MM.1S (cell line): Measurements from ENCODE around the gene PRXL2C.

Source experiments
- DNase-seq: peaks from one replicate; pipeline ENCODE4 v3.0.0-alpha.2; 2015
- H2AFZ ChIP-seq: fragments of 300-600 bp; sonication (generic); 2 replicates; pipeline ENCODE4 v1.6.0; 2016; ENCODE audit warnings: antibody characterized with exemption, low read length
- H3F3A ChIP-seq: fragments of 300-600 bp; sonication (generic); 2 replicates; pipeline ENCODE4 v1.6.1; 2016; ENCODE audit warnings: mild to moderate bottlenecking, antibody characterized with exemption, low read length, moderate library complexity, mixed read lengths; ENCODE audit not compliant: insufficient read depth
- H3K27ac ChIP-seq: fragments of 300-600 bp; sonication (generic); 2 replicates; pipeline ENCODE4 v1.5.1; 2016; ENCODE audit warnings: mild to moderate bottlenecking, low read length
- H3K27me3 ChIP-seq: fragments of 300-600 bp; sonication (generic); replicated peaks from 2 replicates; pipeline ENCODE4 v1.6.0; 2016; ENCODE audit warnings: low read length; ENCODE audit not compliant: insufficient read depth
- H3K36me3 ChIP-seq: fragments of 300-600 bp; sonication (generic); replicated peaks from 2 replicates; pipeline ENCODE4 v1.6.1; 2016; ENCODE audit warnings: mild to moderate bottlenecking, low read length, mixed read lengths; ENCODE audit not compliant: insufficient read depth
- H3K4me1 ChIP-seq: fragments of 300-600 bp; sonication (generic); 2 replicates; pipeline ENCODE4 v1.6.1; 2016; ENCODE audit warnings: low read length, mixed read lengths
- H3K4me2 ChIP-seq: fragments of 300-600 bp; sonication (generic); 2 replicates; pipeline ENCODE4 v1.6.0; 2016; ENCODE audit warnings: low read depth, low read length
- H3K4me3 ChIP-seq: fragments of 300-600 bp; sonication (generic); 2 replicates; pipeline ENCODE4 v1.5.1; 2016; ENCODE audit warnings: low read length, mixed read lengths
- H3K79me2 ChIP-seq: fragments of 300-600 bp; sonication (generic); 2 replicates; pipeline ENCODE4 v1.6.1; 2016; ENCODE audit warnings: mixed run types, low read length, mixed read lengths
- H3K9ac ChIP-seq: fragments of 300-600 bp; sonication (generic); 2 replicates; pipeline ENCODE4 v1.6.1; 2016; ENCODE audit warnings: low read length, mixed read lengths
- H3K9me2 ChIP-seq: fragments of 300-600 bp; sonication (generic); replicated peaks from 2 replicates; pipeline ENCODE4 v1.6.1; 2016; ENCODE audit warnings: mild to moderate bottlenecking, low read length, mixed read lengths; ENCODE audit not compliant: insufficient read depth
- H3K9me3 ChIP-seq: fragments of 300-600 bp; sonication (generic); replicated peaks from 2 replicates; pipeline ENCODE4 v1.6.1; 2016; ENCODE audit warnings: mild to moderate bottlenecking, low read length, mixed read lengths; ENCODE audit not compliant: insufficient read depth
- H4K20me1 ChIP-seq: fragments of 300-600 bp; sonication (generic); 2 replicates; pipeline ENCODE4 v1.6.1; 2016; ENCODE audit warnings: mild to moderate bottlenecking, low read length, moderate library complexity, mixed read lengths; ENCODE audit not compliant: insufficient read depth
- EZH2 ChIP-seq: fragments of 300-600 bp; sonication (generic); optimal IDR thresholded peaks from 2 replicates; pipeline ENCODE3; 2017; ENCODE audit warnings: low read depth, mild to moderate bottlenecking, antibody characterized with exemption, low read length, mixed read lengths
- EZH2phosphoT487 ChIP-seq: fragments of 300-600 bp; sonication (generic); IDR thresholded peaks from 2 replicates; pipeline ENCODE4 v1.6.1; 2018; ENCODE audit warnings: antibody characterized with exemption, low read length
- TF ChIP-seq, protein P1 (sequence below): fragments of 300-600 bp; sonication (generic); IDR thresholded peaks from 2 replicates; pipeline ENCODE4 v1.5.1; 2016; ENCODE audit warnings: antibody characterized with exemption, low read length, mixed read lengths

Gene PRXL2C

DNA sequence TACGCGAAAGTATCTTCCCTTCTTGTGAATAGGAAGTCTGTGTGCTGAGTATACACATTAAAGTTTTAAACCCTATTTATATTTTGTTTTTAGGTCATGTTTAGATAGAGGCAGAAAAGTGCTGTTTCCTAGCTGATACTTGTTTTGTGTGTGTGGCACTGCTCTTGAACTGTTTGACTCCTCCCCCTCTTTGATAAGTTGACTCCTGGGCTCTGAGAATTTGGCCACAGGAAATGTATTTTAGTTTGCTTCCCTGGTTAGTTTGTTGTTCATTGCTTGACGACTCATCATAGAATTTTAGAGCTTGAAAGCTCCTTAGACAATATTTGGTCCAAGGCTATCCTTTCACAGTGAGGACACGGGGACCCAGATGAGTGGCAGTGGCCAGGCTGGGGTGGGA, 33.5 kb downstream of the PRXL2C start:
- Histone ChIP-seq H3K4me2 (no peak overlapping the region), H4K20me1 (no peaks in the 10 kb centered on the region), H3F3A (no peaks in the 10 kb centered on the region), H3K9me2 (no peaks in the 10 kb centered on the region), H3K9me3 (no peaks in the 10 kb centered on the region), H3K4me1 (no peaks in the 10 kb centered on the region), H3K36me3 (no peaks in the 10 kb centered on the region), H3K27ac (no peak overlapping the region), H3K4me3 (no peak overlapping the region), H2AFZ (no peak overlapping the region), H3K9ac (no peak overlapping the region), H3K79me2 (no peaks in the 10 kb centered on the region), H3K27me3 (no peaks in the 10 kb centered on the region)
- DNase-seq = no peak
- no peak for TF ChIP-seq EZH2
- TF ChIP-seq, protein P1, sequence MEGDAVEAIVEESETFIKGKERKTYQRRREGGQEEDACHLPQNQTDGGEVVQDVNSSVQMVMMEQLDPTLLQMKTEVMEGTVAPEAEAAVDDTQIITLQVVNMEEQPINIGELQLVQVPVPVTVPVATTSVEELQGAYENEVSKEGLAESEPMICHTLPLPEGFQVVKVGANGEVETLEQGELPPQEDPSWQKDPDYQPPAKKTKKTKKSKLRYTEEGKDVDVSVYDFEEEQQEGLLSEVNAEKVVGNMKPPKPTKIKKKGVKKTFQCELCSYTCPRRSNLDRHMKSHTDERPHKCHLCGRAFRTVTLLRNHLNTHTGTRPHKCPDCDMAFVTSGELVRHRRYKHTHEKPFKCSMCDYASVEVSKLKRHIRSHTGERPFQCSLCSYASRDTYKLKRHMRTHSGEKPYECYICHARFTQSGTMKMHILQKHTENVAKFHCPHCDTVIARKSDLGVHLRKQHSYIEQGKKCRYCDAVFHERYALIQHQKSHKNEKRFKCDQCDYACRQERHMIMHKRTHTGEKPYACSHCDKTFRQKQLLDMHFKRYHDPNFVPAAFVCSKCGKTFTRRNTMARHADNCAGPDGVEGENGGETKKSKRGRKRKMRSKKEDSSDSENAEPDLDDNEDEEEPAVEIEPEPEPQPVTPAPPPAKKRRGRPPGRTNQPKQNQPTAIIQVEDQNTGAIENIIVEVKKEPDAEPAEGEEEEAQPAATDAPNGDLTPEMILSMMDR = no peak
- no peak for TF ChIP-seq EZH2phosphoT487

DNA sequence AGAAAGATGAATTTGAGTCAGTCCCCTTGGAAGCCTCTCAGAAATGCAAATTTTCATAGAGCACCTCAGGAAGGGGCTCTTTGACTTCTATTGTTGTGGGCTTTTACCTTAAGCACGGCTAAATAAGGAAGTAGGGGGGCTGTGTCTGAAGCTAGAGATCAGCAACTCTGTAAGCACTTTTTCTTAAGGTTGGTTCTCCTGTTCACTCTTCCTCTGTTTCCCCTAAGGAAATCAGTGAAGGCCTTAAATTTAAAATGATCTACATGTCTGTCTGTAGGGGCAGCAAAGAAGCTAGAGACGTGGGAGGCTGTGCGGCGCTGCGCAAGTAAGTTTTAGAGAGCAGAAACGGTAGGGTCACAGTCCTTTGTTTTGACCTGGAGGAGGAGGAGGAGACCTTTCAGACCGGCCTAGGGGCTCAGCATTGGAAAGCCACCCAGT, 34.3 kb downstream of the PRXL2C start:
- H3K27ac ChIP-seq = no peak overlapping the region

DNA sequence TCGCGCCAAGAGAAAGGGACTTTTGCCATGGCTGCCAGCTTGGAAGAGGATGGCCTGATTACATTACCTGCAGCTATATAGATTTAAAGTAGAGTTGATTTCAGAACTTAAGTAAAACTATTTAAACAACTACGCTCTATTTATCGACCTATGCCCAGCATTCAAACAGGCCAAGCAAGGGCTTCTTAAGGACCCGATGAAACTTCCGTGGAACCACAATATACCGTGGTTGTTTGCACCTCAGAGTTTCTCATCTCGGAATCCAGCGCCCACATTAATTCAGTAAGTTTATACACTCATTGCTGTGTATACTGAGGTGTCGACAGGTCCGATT, 35.0 kb downstream of the PRXL2C start:
- Histone ChIP-seq H3K9me2 (no peaks in the 10 kb centered on the region), H3K4me3 (peak overlapping the region; percentile 55; the same call in 1 of the 2 replicates), H3F3A (no peaks in the 10 kb centered on the region), H3K4me2 (peak overlapping the region; percentile 49; the same call in 1 of the 2 replicates), H3K27me3 (no peaks in the 10 kb centered on the region), H3K9me3 (no peaks in the 10 kb centered on the region), H2AFZ (peak overlapping the region; percentile 74), H3K9ac (no peak overlapping the region), H3K79me2 (no peaks in the 10 kb centered on the region), H4K20me1 (no peaks in the 10 kb centered on the region), H3K4me1 (no peaks in the 10 kb centered on the region), H3K27ac (no peak overlapping the region), H3K36me3 (no peaks in the 10 kb centered on the region)
- TF ChIP-seq, protein P1 = no peak
- no peak for TF ChIP-seq EZH2phosphoT487
- no peak for TF ChIP-seq EZH2
- no peak for DNase-seq

More for the DNA sequence above, 34.3 kb downstream of the PRXL2C start:
- no peaks in the 10 kb centered on the region for H4K20me1 ChIP-seq
- no peaks in the 10 kb centered on the region for H3K36me3 ChIP-seq
- no peak for TF ChIP-seq EZH2phosphoT487
- H3K4me2 ChIP-seq = no peak overlapping the region
- H3K4me1 ChIP-seq = no peaks in the 10 kb centered on the region
- H2AFZ ChIP-seq = no peak overlapping the region
- no peaks in the 10 kb centered on the region for H3K79me2 ChIP-seq
- no peaks in the 10 kb centered on the region for H3K9me2 ChIP-seq
- H3K9me3 ChIP-seq = no peaks in the 10 kb centered on the region
- H3F3A ChIP-seq = no peaks in the 10 kb centered on the region
- no peaks in the 10 kb centered on the region for H3K27me3 ChIP-seq
- no peak for DNase-seq
- H3K9ac ChIP-seq = no peak overlapping the region
- no peak overlapping the region for H3K4me3 ChIP-seq

DNA sequence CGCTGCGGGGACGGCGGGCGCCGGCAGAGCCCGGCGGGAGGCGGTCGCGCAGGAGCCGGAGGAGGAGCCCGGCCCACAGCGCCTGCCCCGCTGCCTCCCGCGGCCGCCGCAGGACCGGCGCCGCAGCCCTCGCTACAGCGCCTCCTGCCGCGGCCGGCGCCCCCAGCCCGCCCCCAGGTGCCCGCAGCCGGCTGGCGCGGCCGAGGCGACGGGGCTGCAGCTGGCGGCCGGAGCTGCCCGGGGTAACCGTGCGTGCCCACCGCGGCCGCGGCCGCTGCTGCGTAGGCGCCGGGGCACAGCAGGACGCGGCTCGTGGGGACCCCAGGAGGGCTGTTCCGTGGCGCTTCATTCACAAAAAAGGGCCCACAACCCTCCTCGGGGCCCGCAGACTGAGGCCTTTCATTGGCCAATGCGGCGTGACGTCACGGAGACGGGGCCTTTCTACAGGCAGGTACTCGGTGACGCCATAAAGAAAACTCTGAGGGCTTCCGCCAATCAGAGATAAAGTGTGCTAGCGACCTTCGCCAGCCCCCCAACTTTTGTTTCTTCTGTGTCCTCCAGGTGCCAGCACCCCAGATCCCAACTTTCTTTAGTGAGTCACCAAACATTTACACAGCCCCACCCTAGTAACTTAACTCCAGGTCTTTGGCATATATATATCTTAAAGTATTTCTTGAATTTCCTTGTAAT, 35.5 kb downstream of the PRXL2C start, which contains the start of gene CDC14B:
Gene CDC14B, minus strand, starts transcription at position 353 of the 690 bp plus-strand sequence. CDS start 465 bp downstream, outside the sequence.
- H3K27me3 ChIP-seq = no peaks in the 10 kb centered on the region
- peak; percentile 73 for DNase-seq
- no peak within 1 kb of the TSS for H3K9ac ChIP-seq
- no peaks in the 10 kb centered on the region for H3K9me3 ChIP-seq
- TF ChIP-seq, protein P1 = no peak
- no peaks in the 10 kb centered on the region for H3K36me3 ChIP-seq
- no peaks in the 10 kb centered on the region for H3F3A ChIP-seq
- H3K4me1 ChIP-seq = no peaks in the 10 kb centered on the region
- H2AFZ ChIP-seq = peak within 1 kb of the TSS; percentile 74
- H3K4me3 ChIP-seq = peak within 1 kb of the TSS; percentile 55; the same call in 1 of the 2 replicates
- no peaks in the 10 kb centered on the region for H3K9me2 ChIP-seq
- no peak within 1 kb of the TSS for H3K27ac ChIP-seq
- H4K20me1 ChIP-seq = no peaks in the 10 kb centered on the region
- no peaks in the 10 kb centered on the region for H3K79me2 ChIP-seq
- H3K4me2 ChIP-seq = peak within 1 kb of the TSS; percentile 49; the same call in 1 of the 2 replicates
